ENCODE data around the gene ZNF618.

ZNF618 gene

GRCh38 chr9:114099669-114100270, 223.7 kb downstream of the ZNF618 start:
- no peak for FAIRE-seq

DNA sequence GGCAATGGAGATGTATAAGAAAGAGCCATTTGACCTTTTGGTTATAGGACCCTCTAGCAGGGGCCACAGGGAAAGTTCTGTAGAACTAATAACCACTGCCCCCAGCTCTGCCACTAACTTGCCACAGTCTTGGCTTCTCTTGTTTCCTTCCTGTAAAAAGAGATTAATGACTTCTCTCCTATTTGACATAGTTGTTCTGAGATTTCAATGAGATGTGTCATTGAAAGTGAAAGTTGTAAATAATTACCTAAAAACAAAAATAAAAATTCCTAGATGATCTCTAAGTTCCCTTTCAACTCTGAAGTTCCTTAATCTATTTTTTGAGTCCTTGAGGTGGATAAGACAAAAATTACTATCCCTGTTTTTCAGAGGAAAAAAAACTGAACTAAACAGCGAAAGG, 224.4 kb downstream of the ZNF618 start:
- no peak for FAIRE-seq

- no peak for FAIRE-seq
Measured at GRCh38 chr9:114102484-114102883, 226.4 kb downstream of the ZNF618 start.

DNA sequence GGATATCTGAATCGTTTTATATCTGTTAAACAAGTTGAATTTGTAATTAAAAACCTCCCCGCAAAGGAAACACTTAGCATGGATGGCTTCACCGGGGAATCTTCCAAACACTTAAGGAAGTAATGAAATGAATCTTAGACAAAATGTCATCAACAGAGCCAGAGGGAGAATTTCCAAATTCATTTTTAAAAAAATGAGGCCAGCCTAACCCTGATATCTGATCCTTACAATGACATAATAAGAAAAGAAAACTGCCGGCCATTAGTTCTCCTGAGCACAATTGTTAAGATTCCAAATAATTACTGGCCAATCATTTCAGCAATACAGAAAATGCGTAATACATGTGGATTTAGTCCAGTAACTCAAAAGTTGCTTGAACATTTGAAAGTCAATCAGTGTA, 229.1 kb downstream of the ZNF618 start:
- FAIRE-seq: no peak

All from colon (tissue), 2 donors.